AG09309 (cell line): ENCODE results near the gene LRRC4C.

Experiments
- DNase-seq: peaks from one replicate; pipeline ENCODE4 v3.0.0-alpha.2; 2010; ENCODE audit warnings: low read depth
- H3K4me3 ChIP-seq: 2 replicates; pipeline ENCODE4 v1.5.1; 2011; ENCODE audit warnings: mild to moderate bottlenecking, low read depth, low read length, moderate library complexity; ENCODE audit not compliant: control insufficient read depth
- CTCF ChIP-seq: IDR thresholded peaks from 2 replicates; pipeline ENCODE4 v1.5.1; 2011; ENCODE audit warnings: mild to moderate bottlenecking, low read depth, low read length, inconsistent platforms; ENCODE audit not compliant: insufficient read depth, control insufficient read depth; ENCODE audit errors: missing control alignments

LRRC4C gene

GRCh38 chr11:41435531-41435930, 23.9 kb downstream of the LRRC4C start:
- no peak for DNase-seq
- no peak for TF ChIP-seq CTCF
- H3K4me3 ChIP-seq, result no peak overlapping the region

GRCh38 chr11:41431784-41432183, 27.7 kb downstream of the LRRC4C start:
- TF ChIP-seq CTCF, result no peak
- DNase-seq, result no peak
- no peak overlapping the region for H3K4me3 ChIP-seq

GRCh38 chr11:41419901-41420300, 39.6 kb downstream of the LRRC4C start:
- no peak overlapping the region for H3K4me3 ChIP-seq
- no peak for DNase-seq
- TF ChIP-seq CTCF, result no peak

GRCh38 chr11:41414771-41415440, 44.5 kb downstream of the LRRC4C start:
- no peak overlapping the region for H3K4me3 ChIP-seq
- TF ChIP-seq CTCF, result no peak
- no peak for DNase-seq

GRCh38 chr11:41413843-41414242, 45.6 kb downstream of the LRRC4C start:
- H3K4me3 ChIP-seq, result no peak overlapping the region
- no peak for TF ChIP-seq CTCF
- DNase-seq, result no peak

- no peak for TF ChIP-seq CTCF
- DNase-seq, result no peak
- no peak overlapping the region for H3K4me3 ChIP-seq
These were observed 53.6 kb downstream of the LRRC4C start for GRCh38 chr11:41405812-41406211.

- TF ChIP-seq CTCF, result no peak
- no peak for DNase-seq
- H3K4me3 ChIP-seq, result no peak overlapping the region
These were observed 55.3 kb downstream of the LRRC4C start for GRCh38 chr11:41404109-41404508.
